DOHH2 (cell line): Measurements from ENCODE around the gene SEL1L3.

Experiments
- H3F3A ChIP-seq: fragments of 200-600 bp; sonication (generic), shearing (Covaris generic); 2 replicates; pipeline ENCODE4 v1.6.0; 2016; ENCODE audit warnings: antibody characterized with exemption, mild to moderate bottlenecking; ENCODE audit not compliant: control insufficient read depth, insufficient read depth
- H3K27ac ChIP-seq: fragments of 200-600 bp; sonication (generic); 2 replicates; pipeline ENCODE4 v1.5.1; 2014; ENCODE audit warnings: low read depth, mild to moderate bottlenecking, low read length, moderate library complexity
- H3K27me3 ChIP-seq: fragments of 200-600 bp; sonication (generic); 2 replicates; pipeline ENCODE4 v1.6.1; 2014; ENCODE audit warnings: mild to moderate bottlenecking, low read length, mixed read lengths; ENCODE audit not compliant: control insufficient read depth
- H3K36me3 ChIP-seq: fragments of 200-600 bp; sonication (generic); 2 replicates; pipeline ENCODE4 v1.6.1; 2014; ENCODE audit warnings: mild to moderate bottlenecking, low read length, moderate library complexity, mixed read lengths; ENCODE audit not compliant: control insufficient read depth
- H3K4me1 ChIP-seq: fragments of 200-600 bp; sonication (generic); 2 replicates; pipeline ENCODE4 v1.6.1; 2014; ENCODE audit warnings: mild to moderate bottlenecking, low read length, mixed read lengths; ENCODE audit not compliant: control insufficient read depth
- H3K4me2 ChIP-seq: fragments of 200-600 bp; sonication (generic); 2 replicates; pipeline ENCODE4 v1.6.0; 2014; ENCODE audit warnings: mild to moderate bottlenecking, low read length, moderate library complexity
- H3K4me3 ChIP-seq: fragments of 200-600 bp; sonication (generic); 2 replicates; pipeline ENCODE4 v1.5.1; 2014; ENCODE audit warnings: mild to moderate bottlenecking, low read length, mixed read lengths
- H3K79me2 ChIP-seq: fragments of 200-600 bp; sonication (generic); 2 replicates; pipeline ENCODE4 v1.6.1; 2014; ENCODE audit warnings: mild to moderate bottlenecking, low read length, mixed read lengths; ENCODE audit not compliant: control insufficient read depth
- H3K9me2 ChIP-seq: fragments of 200-600 bp; sonication (generic); replicated peaks from 2 replicates; pipeline ENCODE4 v1.6.1; 2014; ENCODE audit warnings: mild to moderate bottlenecking, low read length, mixed read lengths; ENCODE audit not compliant: control insufficient read depth
- H3K9me3 ChIP-seq: fragments of 200-600 bp; sonication (generic); 2 replicates; pipeline ENCODE4 v1.6.1; 2014; ENCODE audit warnings: antibody characterized with exemption, low read length, mixed read lengths; ENCODE audit not compliant: control insufficient read depth, insufficient read depth
- H4K20me1 ChIP-seq: fragments of 200-600 bp; sonication (generic); 2 replicates; pipeline ENCODE4 v1.6.0; 2014; ENCODE audit warnings: low read depth, mild to moderate bottlenecking, antibody characterized with exemption, low read length, moderate library complexity; ENCODE audit not compliant: control insufficient read depth, insufficient read depth
- CTCF ChIP-seq: fragments of 200-600 bp; sonication (generic); IDR thresholded peaks from one replicate; pipeline ENCODE4 v1.5.1; 2014; ENCODE audit warnings: antibody characterized with exemption, mild to moderate bottlenecking, low read depth, low read length; ENCODE audit not compliant: poor library complexity, severe bottlenecking
- EZH2phosphoT487 ChIP-seq: fragments of 200-600 bp; sonication (generic); IDR thresholded peaks from 2 replicates; pipeline ENCODE4 v1.6.1; 2017; ENCODE audit warnings: borderline replicate concordance, mild to moderate bottlenecking, antibody characterized with exemption, low read length, moderate library complexity, mixed read lengths

Gene SEL1L3

GRCh38 chr4:25879587-25879986 is 16.8 kb upstream of the SEL1L3 start:
- H3K4me1 ChIP-seq = peaks cover 100% of the 10 kb centered on the region
- peaks cover 7% of the 10 kb centered on the region for H3K36me3 ChIP-seq
- H3K79me2 ChIP-seq = peaks cover 6% of the 10 kb centered on the region; the same call in 1 of the 2 replicates
- no peaks in the 10 kb centered on the region for H3K9me2 ChIP-seq
- no peaks in the 10 kb centered on the region for H3K9me3 ChIP-seq
- H3K4me3 ChIP-seq = peak overlapping the region; percentile 53
- peaks cover 62% of the 10 kb centered on the region for H3F3A ChIP-seq
- H3K27ac ChIP-seq = peak overlapping the region; percentile 98
- H4K20me1 ChIP-seq = no peaks in the 10 kb centered on the region
- H3K4me2 ChIP-seq = peak overlapping the region; percentile 69
- no peaks in the 10 kb centered on the region for H3K27me3 ChIP-seq
- TF ChIP-seq CTCF (peak; percentile 13), EZH2phosphoT487 (no peak)

DNA sequence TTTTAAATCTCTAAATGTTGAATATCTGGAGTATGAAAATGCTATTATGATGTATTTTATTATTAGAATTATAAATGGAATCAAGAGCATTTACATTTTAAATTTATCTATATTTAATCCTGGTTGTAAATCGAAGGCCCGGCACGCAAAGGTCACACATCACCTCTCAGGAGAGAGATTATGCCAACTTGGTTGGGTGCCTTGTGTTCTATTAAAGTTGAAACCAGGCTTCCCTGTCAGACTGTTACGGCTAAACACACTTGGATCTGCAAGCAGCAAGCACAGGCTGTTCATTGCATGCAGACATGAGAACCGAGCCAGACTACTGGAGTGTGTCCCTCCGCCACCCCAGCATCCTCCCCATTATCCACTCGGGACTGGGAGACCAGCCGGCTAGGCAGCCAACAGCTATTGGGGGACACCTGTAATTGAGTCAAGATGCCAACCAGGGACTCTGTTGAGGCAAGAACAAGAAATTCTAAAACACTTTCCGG is 16.4 kb upstream of the SEL1L3 start:
- H3K9me2 ChIP-seq = no peaks in the 10 kb centered on the region
- no peak for TF ChIP-seq CTCF
- no peak for TF ChIP-seq EZH2phosphoT487
- H3F3A ChIP-seq = peaks cover 66% of the 10 kb centered on the region
- no peaks in the 10 kb centered on the region for H4K20me1 ChIP-seq
- H3K27ac ChIP-seq = peak overlapping the region; percentile 98
- no peaks in the 10 kb centered on the region for H3K9me3 ChIP-seq
- H3K27me3 ChIP-seq = no peaks in the 10 kb centered on the region
- peaks cover 100% of the 10 kb centered on the region for H3K4me1 ChIP-seq
- peaks cover 7% of the 10 kb centered on the region for H3K36me3 ChIP-seq
- H3K4me2 ChIP-seq = peak overlapping the region; percentile 69
- peaks cover 6% of the 10 kb centered on the region; the same call in 1 of the 2 replicates for H3K79me2 ChIP-seq
- H3K4me3 ChIP-seq = peak overlapping the region; percentile 53

DNA sequence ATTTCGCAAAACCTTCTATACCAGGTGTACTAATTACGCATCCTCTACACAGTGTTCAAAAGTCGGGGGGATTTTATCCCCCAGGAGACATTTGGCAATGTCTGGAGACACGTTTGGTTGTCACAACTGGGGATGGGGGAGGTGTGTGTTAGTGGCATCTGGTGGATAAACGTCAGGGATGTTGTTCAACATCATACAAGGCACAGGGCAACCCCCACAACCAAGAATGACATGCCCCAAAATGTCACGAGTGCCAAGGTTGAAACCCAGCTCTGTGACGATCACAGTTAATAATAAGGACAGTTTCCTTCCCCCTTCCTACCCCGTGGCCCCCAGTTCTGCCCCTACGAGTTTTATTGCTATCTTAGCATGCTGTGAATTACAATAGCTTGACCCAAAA is 15.9 kb upstream of the SEL1L3 start:
- Histone ChIP-seq H4K20me1 (no peaks in the 10 kb centered on the region), H3K4me2 (peak overlapping the region; percentile 69), H3K36me3 (peaks cover 7% of the 10 kb centered on the region), H3K4me1 (peaks cover 100% of the 10 kb centered on the region), H3K27ac (peak overlapping the region; percentile 98), H3F3A (peaks cover 71% of the 10 kb centered on the region), H3K9me2 (no peaks in the 10 kb centered on the region), H3K27me3 (no peaks in the 10 kb centered on the region), H3K9me3 (no peaks in the 10 kb centered on the region), H3K79me2 (peaks cover 6% of the 10 kb centered on the region; the same call in 1 of the 2 replicates), H3K4me3 (peak overlapping the region; percentile 53)
- TF ChIP-seq EZH2phosphoT487 = no peak
- no peak for TF ChIP-seq CTCF
